ENCODE data around the gene RAPGEF3.

RAPGEF3 gene

DNA sequence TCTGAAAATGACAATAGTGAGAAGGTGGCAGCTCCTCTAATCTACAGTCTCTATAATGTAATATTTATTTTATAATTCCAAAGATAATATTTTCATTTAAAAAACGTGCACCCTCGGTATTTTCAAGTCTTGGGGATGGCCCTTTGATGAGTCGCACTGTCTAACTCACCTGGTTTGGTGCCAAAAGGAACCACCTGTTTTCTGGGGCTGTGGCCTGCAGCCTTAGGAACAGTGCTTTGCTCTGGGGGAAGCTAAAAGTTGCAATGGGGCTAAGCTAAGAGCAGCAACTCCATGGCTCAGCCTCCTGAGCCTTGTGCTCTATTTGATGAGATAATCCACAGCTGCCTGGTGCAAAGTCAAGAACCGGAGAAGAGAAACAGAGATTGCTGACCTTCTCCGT, 27.0 kb downstream of the RAPGEF3 start:
- TF ChIP-seq ZNF274 (IDR thresholded peaks at IDR 0.05; ENCODE audit: low read depth, low read length) (no peak), YY1 (IDR thresholded peaks at IDR 0.05; ENCODE audit: insufficient read depth, insufficient read length) (no peak), SUZ12 (IDR thresholded peaks at IDR 0.05; ENCODE audit: extremely low read depth, insufficient read depth, insufficient read length) (no peak)
- Histone ChIP-seq H3K9me3 (ENCODE audit: insufficient read depth, low read length) (no peaks in the 10 kb centered on the region), H3K4me1 (ENCODE audit: insufficient read depth, insufficient read length) (peaks cover 27% of the 10 kb centered on the region), H3K4me3 (ENCODE audit: insufficient read length, low read depth) (no peak overlapping the region), H3K9ac (ENCODE audit: insufficient read length, low read depth) (no peak overlapping the region), H3K27me3 (ENCODE audit: insufficient read depth, insufficient read length) (no peaks in the 10 kb centered on the region), H3K36me3 (ENCODE audit: insufficient read depth, insufficient read length, low read length) (no peaks in the 10 kb centered on the region)
- no peak for DNase-seq (ENCODE audit: low read depth, low spot score)

- H3K4me1 ChIP-seq (ENCODE audit: insufficient read depth, insufficient read length): peaks cover 14% of the 10 kb centered on the region
- TF ChIP-seq SUZ12 (IDR thresholded peaks at IDR 0.05; ENCODE audit: extremely low read depth, insufficient read depth, insufficient read length) (no peak), ZNF274 (IDR thresholded peaks at IDR 0.05; ENCODE audit: low read depth, low read length) (no peak), YY1 (IDR thresholded peaks at IDR 0.05; ENCODE audit: insufficient read depth, insufficient read length) (no peak)
- H3K36me3 ChIP-seq (ENCODE audit: insufficient read depth, insufficient read length, low read length): no peaks in the 10 kb centered on the region
- DNase-seq (ENCODE audit: low read depth, low spot score): no peak
- no peak overlapping the region for H3K9ac ChIP-seq (ENCODE audit: insufficient read length, low read depth)
- H3K9me3 ChIP-seq (ENCODE audit: insufficient read depth, low read length): no peaks in the 10 kb centered on the region
- H3K4me3 ChIP-seq (ENCODE audit: insufficient read length, low read depth): no peak overlapping the region
- H3K27me3 ChIP-seq (ENCODE audit: insufficient read depth, insufficient read length): no peaks in the 10 kb centered on the region
These were observed 28.3 kb downstream of the RAPGEF3 start for GRCh38 chr12:47730341-47730744.

DNA sequence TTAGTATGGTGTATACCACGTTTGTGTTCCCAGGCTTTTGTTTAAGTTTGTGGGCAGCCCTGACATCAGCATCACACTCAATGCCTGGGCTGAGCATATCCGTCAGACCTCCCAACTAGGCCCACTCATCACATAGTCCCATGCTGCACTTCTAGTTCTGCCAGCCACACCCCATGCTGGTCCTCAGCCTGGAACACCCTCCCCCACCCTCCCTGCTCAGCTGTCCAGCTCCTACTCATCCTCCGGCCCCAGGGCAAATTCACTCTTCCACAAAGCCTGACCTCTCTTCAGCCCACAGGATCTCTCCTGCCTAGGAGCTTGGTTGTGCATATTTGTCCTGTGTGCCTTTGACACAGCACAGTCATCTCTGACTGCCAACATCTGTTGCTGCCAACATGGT, 29.4 kb downstream of the RAPGEF3 start:
- no peaks in the 10 kb centered on the region for H3K36me3 ChIP-seq (ENCODE audit: insufficient read depth, insufficient read length, low read length)
- no peak for DNase-seq (ENCODE audit: low read depth, low spot score)
- no peaks in the 10 kb centered on the region for H3K9me3 ChIP-seq (ENCODE audit: insufficient read depth, low read length)
- H3K27me3 ChIP-seq (ENCODE audit: insufficient read depth, insufficient read length): no peaks in the 10 kb centered on the region
- peaks cover 7% of the 10 kb centered on the region for H3K4me1 ChIP-seq (ENCODE audit: insufficient read depth, insufficient read length)
- no peak overlapping the region for H3K4me3 ChIP-seq (ENCODE audit: insufficient read length, low read depth)
- H3K9ac ChIP-seq (ENCODE audit: insufficient read length, low read depth): no peak overlapping the region
- TF ChIP-seq YY1 (IDR thresholded peaks at IDR 0.05; ENCODE audit: insufficient read depth, insufficient read length) (no peak), ZNF274 (IDR thresholded peaks at IDR 0.05; ENCODE audit: low read depth, low read length) (no peak), SUZ12 (IDR thresholded peaks at IDR 0.05; ENCODE audit: extremely low read depth, insufficient read depth, insufficient read length) (no peak)

- Histone ChIP-seq H3K9ac (ENCODE audit: insufficient read length, low read depth) (no peak overlapping the region), H3K4me1 (ENCODE audit: insufficient read depth, insufficient read length) (peaks cover 7% of the 10 kb centered on the region), H3K27me3 (ENCODE audit: insufficient read depth, insufficient read length) (no peaks in the 10 kb centered on the region), H3K4me3 (ENCODE audit: insufficient read length, low read depth) (no peak overlapping the region), H3K36me3 (ENCODE audit: insufficient read depth, insufficient read length, low read length) (no peaks in the 10 kb centered on the region), H3K9me3 (ENCODE audit: insufficient read depth, low read length) (no peaks in the 10 kb centered on the region)
- no peak for TF ChIP-seq YY1 (IDR thresholded peaks at IDR 0.05; ENCODE audit: insufficient read depth, insufficient read length)
- TF ChIP-seq SUZ12 (IDR thresholded peaks at IDR 0.05; ENCODE audit: extremely low read depth, insufficient read depth, insufficient read length): no peak
- no peak for TF ChIP-seq ZNF274 (IDR thresholded peaks at IDR 0.05; ENCODE audit: low read depth, low read length)
- DNase-seq (ENCODE audit: low read depth, low spot score): no peak
These were observed 32.8 kb downstream of the RAPGEF3 start for GRCh38 chr12:47725893-47726292.

DNA sequence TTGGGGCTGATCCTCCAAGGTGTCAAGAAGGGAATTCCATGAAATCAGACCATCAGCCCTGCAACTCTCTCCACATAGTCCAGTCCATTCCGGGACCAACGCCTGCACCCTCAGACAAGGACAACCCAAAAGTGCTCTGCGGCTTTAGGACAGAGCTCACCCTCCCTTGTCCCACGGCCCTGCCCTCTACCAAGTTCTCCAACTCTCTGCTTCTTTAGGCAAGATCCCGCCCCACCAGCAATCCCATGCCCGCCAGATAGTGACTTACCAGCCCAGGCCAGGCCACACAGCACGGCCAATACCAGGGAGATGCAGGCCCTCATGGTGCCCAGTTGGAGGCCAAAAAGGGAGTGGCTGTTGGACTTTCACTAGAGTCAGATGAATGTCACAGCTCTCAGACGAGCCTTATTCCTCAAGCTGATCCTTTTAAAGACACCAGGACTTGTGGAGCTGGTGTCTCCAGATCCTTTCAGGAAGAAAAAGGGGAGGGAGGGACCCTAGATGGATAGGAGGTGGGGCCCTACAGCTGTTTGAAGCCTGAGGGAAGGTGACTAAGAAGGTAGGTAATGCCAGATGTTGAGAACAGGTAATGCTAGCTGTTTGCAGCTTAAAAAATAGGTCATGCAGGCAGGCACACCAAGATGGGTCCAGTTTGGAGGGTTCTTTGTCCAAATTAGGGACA, 33.4 kb downstream of the RAPGEF3 start, which contains the start of gene ENDOU:
TSS of gene ENDOU (minus strand) at position 400 of the 682 bp plus-strand sequence. CDS start at position 323, 77 bp downstream.
- Histone ChIP-seq H3K9ac (ENCODE audit: insufficient read length, low read depth) (no peak within 1 kb of the TSS), H3K27me3 (ENCODE audit: insufficient read depth, insufficient read length) (no peaks in the 10 kb centered on the region), H3K36me3 (ENCODE audit: insufficient read depth, insufficient read length, low read length) (no peaks in the 10 kb centered on the region), H3K4me1 (ENCODE audit: insufficient read depth, insufficient read length) (peaks cover 6% of the 10 kb centered on the region), H3K4me3 (ENCODE audit: insufficient read length, low read depth) (no peak within 1 kb of the TSS), H3K9me3 (ENCODE audit: insufficient read depth, low read length) (no peaks in the 10 kb centered on the region)
- TF ChIP-seq ZNF274 (IDR thresholded peaks at IDR 0.05; ENCODE audit: low read depth, low read length) (no peak), SUZ12 (IDR thresholded peaks at IDR 0.05; ENCODE audit: extremely low read depth, insufficient read depth, insufficient read length) (no peak), YY1 (IDR thresholded peaks at IDR 0.05; ENCODE audit: insufficient read depth, insufficient read length) (no peak)
- DNase-seq (ENCODE audit: low read depth, low spot score): no peak

GRCh38 chr12:47722941-47723631, 35.6 kb downstream of the RAPGEF3 start:
- Histone ChIP-seq H3K9ac (ENCODE audit: insufficient read length, low read depth) (no peak overlapping the region), H3K4me1 (ENCODE audit: insufficient read depth, insufficient read length) (no peaks in the 10 kb centered on the region), H3K9me3 (ENCODE audit: insufficient read depth, low read length) (no peaks in the 10 kb centered on the region), H3K4me3 (ENCODE audit: insufficient read length, low read depth) (no peak overlapping the region), H3K36me3 (ENCODE audit: insufficient read depth, insufficient read length, low read length) (peaks cover 4% of the 10 kb centered on the region), H3K27me3 (ENCODE audit: insufficient read depth, insufficient read length) (no peaks in the 10 kb centered on the region)
- no peak for TF ChIP-seq ZNF274 (IDR thresholded peaks at IDR 0.05; ENCODE audit: low read depth, low read length)
- TF ChIP-seq YY1 (IDR thresholded peaks at IDR 0.05; ENCODE audit: insufficient read depth, insufficient read length): no peak
- no peak for TF ChIP-seq SUZ12 (IDR thresholded peaks at IDR 0.05; ENCODE audit: extremely low read depth, insufficient read depth, insufficient read length)
- no peak for DNase-seq (ENCODE audit: low read depth, low spot score)

- no peaks in the 10 kb centered on the region for H3K9me3 ChIP-seq (ENCODE audit: insufficient read depth, low read length)
- no peak overlapping the region for H3K4me3 ChIP-seq (ENCODE audit: insufficient read length, low read depth)
- H3K9ac ChIP-seq (ENCODE audit: insufficient read length, low read depth): no peak overlapping the region
- peaks cover 3% of the 10 kb centered on the region for H3K4me1 ChIP-seq (ENCODE audit: insufficient read depth, insufficient read length)
- H3K36me3 ChIP-seq (ENCODE audit: insufficient read depth, insufficient read length, low read length): peaks cover 4% of the 10 kb centered on the region
- TF ChIP-seq SUZ12 (IDR thresholded peaks at IDR 0.05; ENCODE audit: extremely low read depth, insufficient read depth, insufficient read length) (no peak), ZNF274 (IDR thresholded peaks at IDR 0.05; ENCODE audit: low read depth, low read length) (no peak), YY1 (IDR thresholded peaks at IDR 0.05; ENCODE audit: insufficient read depth, insufficient read length) (no peak)
- H3K27me3 ChIP-seq (ENCODE audit: insufficient read depth, insufficient read length): no peaks in the 10 kb centered on the region
- DNase-seq (ENCODE audit: low read depth, low spot score): no peak
These were observed 36.4 kb downstream of the RAPGEF3 start for GRCh38 chr12:47722136-47722834.
